HepG2 (cell line): ENCODE measurements around the gene PHF13. TPM values are rescaled to one million over a fixed set of nuclear protein-coding genes. Genes with fewer than 3 reads are reported as not detected.

Experiments used
- CREM ChIP-seq, 2 experiments: sonication (generic) in 1 of 2; formaldehyde crosslinking in 1 of 2; IDR thresholded peaks; 2 replicates each; pipeline versions ENCODE4 v1.4.0 to v1.6.1; 2016 to 2020; ENCODE audit warnings: antibody characterized with exemption in 1 of 2, mild to moderate bottlenecking in 1 of 2, missing genetic modification reagents in 1 of 2
- ETV6 ChIP-seq: sonication (generic); formaldehyde crosslinking; conservative IDR thresholded peaks from 2 replicates; pipeline ENCODE4 v1.4.0; 2020; ENCODE audit warnings: missing genetic modification reagents
- FOXP1 ChIP-seq, 2 experiments: fragments of 450-650 bp in 1 of 2; IDR thresholded peaks; 2 replicates each; pipeline ENCODE4 v1.6.1; 2017 to 2018; ENCODE audit warnings: antibody characterized with exemption in 1 of 2
- GATA4 ChIP-seq: sonication (generic); IDR thresholded peaks from 2 replicates; pipeline ENCODE4 v1.6.1; 2016; ENCODE audit warnings: antibody characterized with exemption, low read depth, borderline replicate concordance
- MTA1 ChIP-seq: sonication (generic); formaldehyde crosslinking; IDR thresholded peaks from 2 replicates; pipeline ENCODE4 v1.4.0; 2020; ENCODE audit warnings: missing genetic modification reagents, mild to moderate bottlenecking, borderline replicate concordance
- NBN ChIP-seq: fragments of 450-650 bp; conservative IDR thresholded peaks from 2 replicates; pipeline ENCODE4 v1.6.1; 2017
- PCBP1 ChIP-seq: fragments of 200-400 bp; formaldehyde crosslinking; IDR thresholded peaks from 2 replicates; pipeline ENCODE4 v1.6.1; 2017; ENCODE audit warnings: mild to moderate bottlenecking, low read depth, low read length, borderline replicate concordance
- RARG ChIP-seq: sonication (generic); formaldehyde crosslinking; IDR thresholded peaks from 2 replicates; pipeline ENCODE4 v1.4.0; 2020; ENCODE audit warnings: low read depth, mild to moderate bottlenecking, missing genetic modification reagents
- SSRP1 ChIP-seq: IDR thresholded peaks from 2 replicates; pipeline ENCODE4 v1.6.1; 2016; ENCODE audit warnings: control low read depth
- ZBTB20 ChIP-seq: sonication (generic); formaldehyde crosslinking; IDR thresholded peaks from 2 replicates; pipeline ENCODE4 v1.8.1; 2023; ENCODE audit warnings: missing genetic modification reagents, low read depth, mild to moderate bottlenecking, borderline replicate concordance
- ZNF230 ChIP-seq: sonication (generic); formaldehyde crosslinking; IDR thresholded peaks from 2 replicates; pipeline ENCODE4 v1.4.0; 2020; ENCODE audit warnings: mild to moderate bottlenecking, missing genetic modification reagents
- ZNF24 ChIP-seq: fragments of 450-650 bp; IDR thresholded peaks from 2 replicates; pipeline ENCODE4 v1.6.1; 2017; ENCODE audit warnings: antibody characterized with exemption, mild to moderate bottlenecking
- ZNF383 ChIP-seq: sonication (generic); formaldehyde crosslinking; IDR thresholded peaks from 2 replicates; pipeline ENCODE4 v1.4.0; 2020; ENCODE audit warnings: missing genetic modification reagents, mild to moderate bottlenecking, borderline replicate concordance
- ZNF619 ChIP-seq: sonication (generic); formaldehyde crosslinking; IDR thresholded peaks from 2 replicates; pipeline ENCODE4 v1.4.0; 2020; ENCODE audit warnings: mild to moderate bottlenecking, missing genetic modification reagents
- ZNF878 ChIP-seq: sonication (generic); formaldehyde crosslinking; IDR thresholded peaks from 2 replicates; pipeline ENCODE4 v1.8.1; 2023; ENCODE audit warnings: mild to moderate bottlenecking, missing genetic modification reagents, moderate library complexity
- ZSCAN22 ChIP-seq: sonication (generic); formaldehyde crosslinking; IDR thresholded peaks from 2 replicates; pipeline ENCODE4 v1.4.0; 2020; ENCODE audit warnings: mild to moderate bottlenecking, missing genetic modification reagents
- ZSCAN25 ChIP-seq: sonication (generic); formaldehyde crosslinking; IDR thresholded peaks from 2 replicates; pipeline ENCODE4 v1.8.0; 2022; ENCODE audit warnings: mild to moderate bottlenecking, missing genetic modification reagents
- polyA plus RNA-seq, 8 experiments: library from polyadenylated mRNA; depleted of rRNA in 3 of 8; stranded (reverse) in 7 of 8; unstranded in 1 of 8; fragments of >200 nt; fragmentation: Illumina TruSeq in 4 of 8; extraction: Trizol in 4 of 8; gene quantifications; 2 replicates each; pipeline versions ENCODE4 v1.2.1 to v1.2.3, GENCODE V29; 2011 to 2016; ENCODE audit warnings: low read depth in 4 of 8, missing spikeins in 1 of 8, mixed read lengths in 1 of 8; ENCODE audit not compliant: insufficient read depth in 1 of 8
- total RNA-seq, 5 experiments: library from RNA; depleted of rRNA; stranded (reverse); fragments of >200 nt; fragmentation: Illumina TruSeq; extraction: Trizol; gene quantifications; 2 replicates each; pipeline ENCODE4 v1.2.3, GENCODE V29; 2016; ENCODE audit warnings: low read depth in 1 of 5
- TF ChIP-seq, protein P1 (sequence below): sonication (generic); formaldehyde crosslinking; IDR thresholded peaks from 2 replicates; pipeline ENCODE4 v1.4.0; 2020; ENCODE audit warnings: low read depth, mild to moderate bottlenecking, missing genetic modification reagents
- TF ChIP-seq, protein P2 (sequence below): sonication (generic); formaldehyde crosslinking; IDR thresholded peaks from 2 replicates; pipeline ENCODE4 v1.5.0; 2020; ENCODE audit warnings: missing genetic modification reagents
- TF ChIP-seq, protein P3 (sequence below): IDR thresholded peaks from 2 replicates; pipeline ENCODE4 v1.6.1; 2016; ENCODE audit warnings: mild to moderate bottlenecking, missing biosample characterization, missing genetic modification reagents
- TF ChIP-seq, protein P4 (sequence below): sonication (generic); formaldehyde crosslinking; IDR thresholded peaks from 2 replicates; pipeline ENCODE4 v1.9.0; 2022; ENCODE audit warnings: missing genetic modification reagents, mild to moderate bottlenecking, borderline replicate concordance
- TF ChIP-seq, protein P5 (sequence below): sonication (generic); formaldehyde crosslinking; IDR thresholded peaks from 2 replicates; pipeline ENCODE4 v1.4.0; 2020; ENCODE audit warnings: low read depth, mild to moderate bottlenecking, missing genetic modification reagents

Gene PHF13
- total and polyA plus RNA-seq, 2 of the 13 experiments (the other 11 are each of a cell fraction or from before 2014, with no cell fraction given), result 4.7 to 7.4 TPM

- TF ChIP-seq, protein P1, sequence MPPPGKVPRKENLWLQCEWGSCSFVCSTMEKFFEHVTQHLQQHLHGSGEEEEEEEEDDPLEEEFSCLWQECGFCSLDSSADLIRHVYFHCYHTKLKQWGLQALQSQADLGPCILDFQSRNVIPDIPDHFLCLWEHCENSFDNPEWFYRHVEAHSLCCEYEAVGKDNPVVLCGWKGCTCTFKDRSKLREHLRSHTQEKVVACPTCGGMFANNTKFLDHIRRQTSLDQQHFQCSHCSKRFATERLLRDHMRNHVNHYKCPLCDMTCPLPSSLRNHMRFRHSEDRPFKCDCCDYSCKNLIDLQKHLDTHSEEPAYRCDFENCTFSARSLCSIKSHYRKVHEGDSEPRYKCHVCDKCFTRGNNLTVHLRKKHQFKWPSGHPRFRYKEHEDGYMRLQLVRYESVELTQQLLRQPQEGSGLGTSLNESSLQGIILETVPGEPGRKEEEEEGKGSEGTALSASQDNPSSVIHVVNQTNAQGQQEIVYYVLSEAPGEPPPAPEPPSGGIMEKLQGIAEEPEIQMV (CRISPR knock-in tag), result no peak
- TF ChIP-seq PCBP1 (no peak), RARG (0 out of 2 replicates have a peak, but pooled peaks have one; percentile 24), MTA1 (no peak), ZNF383 (CRISPR knock-in tag) (no peak), ZNF230 (0 out of 2 replicates have a peak, but pooled peaks have one; percentile 1), ZNF24 (no peak), ETV6 (CRISPR knock-in tag) (no peak), ZNF619 (CRISPR knock-in tag) (no peak), FOXP1 (IDR thresholded peaks at IDR 0.05) (no peak), FOXP1 (CRISPR knock-in tag; IDR thresholded peaks at IDR 0.05) (peak; percentile 71), ZSCAN25 (CRISPR knock-in tag) (0 out of 2 replicates have a peak, but pooled peaks have one; percentile 51), ZNF878 (CRISPR knock-in tag) (no peak), CREM (IDR thresholded peaks at IDR 0.05) (no peak; the same call in none of the 2 replicates), CREM (CRISPR knock-in tag; IDR thresholded peaks at IDR 0.05) (no peak), NBN (no peak), GATA4 (peak; percentile 31; the same call in 1 of the 2 replicates), SSRP1 (no peak), ZSCAN22 (0 out of 2 replicates have a peak, but pooled peaks have one; percentile 52), ZBTB20 (CRISPR knock-in tag) (no peak)
- TF ChIP-seq, protein P2, sequence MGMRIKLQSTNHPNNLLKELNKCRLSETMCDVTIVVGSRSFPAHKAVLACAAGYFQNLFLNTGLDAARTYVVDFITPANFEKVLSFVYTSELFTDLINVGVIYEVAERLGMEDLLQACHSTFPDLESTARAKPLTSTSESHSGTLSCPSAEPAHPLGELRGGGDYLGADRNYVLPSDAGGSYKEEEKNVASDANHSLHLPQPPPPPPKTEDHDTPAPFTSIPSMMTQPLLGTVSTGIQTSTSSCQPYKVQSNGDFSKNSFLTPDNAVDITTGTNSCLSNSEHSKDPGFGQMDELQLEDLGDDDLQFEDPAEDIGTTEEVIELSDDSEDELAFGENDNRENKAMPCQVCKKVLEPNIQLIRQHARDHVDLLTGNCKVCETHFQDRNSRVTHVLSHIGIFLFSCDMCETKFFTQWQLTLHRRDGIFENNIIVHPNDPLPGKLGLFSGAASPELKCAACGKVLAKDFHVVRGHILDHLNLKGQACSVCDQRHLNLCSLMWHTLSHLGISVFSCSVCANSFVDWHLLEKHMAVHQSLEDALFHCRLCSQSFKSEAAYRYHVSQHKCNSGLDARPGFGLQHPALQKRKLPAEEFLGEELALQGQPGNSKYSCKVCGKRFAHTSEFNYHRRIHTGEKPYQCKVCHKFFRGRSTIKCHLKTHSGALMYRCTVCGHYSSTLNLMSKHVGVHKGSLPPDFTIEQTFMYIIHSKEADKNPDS, result no peak
- TF ChIP-seq, protein P3, sequence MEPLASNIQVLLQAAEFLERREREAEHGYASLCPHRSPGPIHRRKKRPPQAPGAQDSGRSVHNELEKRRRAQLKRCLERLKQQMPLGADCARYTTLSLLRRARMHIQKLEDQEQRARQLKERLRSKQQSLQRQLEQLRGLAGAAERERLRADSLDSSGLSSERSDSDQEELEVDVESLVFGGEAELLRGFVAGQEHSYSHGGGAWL, result peak; percentile 29; the same call in 1 of the 2 replicates
- TF ChIP-seq, protein P4, sequence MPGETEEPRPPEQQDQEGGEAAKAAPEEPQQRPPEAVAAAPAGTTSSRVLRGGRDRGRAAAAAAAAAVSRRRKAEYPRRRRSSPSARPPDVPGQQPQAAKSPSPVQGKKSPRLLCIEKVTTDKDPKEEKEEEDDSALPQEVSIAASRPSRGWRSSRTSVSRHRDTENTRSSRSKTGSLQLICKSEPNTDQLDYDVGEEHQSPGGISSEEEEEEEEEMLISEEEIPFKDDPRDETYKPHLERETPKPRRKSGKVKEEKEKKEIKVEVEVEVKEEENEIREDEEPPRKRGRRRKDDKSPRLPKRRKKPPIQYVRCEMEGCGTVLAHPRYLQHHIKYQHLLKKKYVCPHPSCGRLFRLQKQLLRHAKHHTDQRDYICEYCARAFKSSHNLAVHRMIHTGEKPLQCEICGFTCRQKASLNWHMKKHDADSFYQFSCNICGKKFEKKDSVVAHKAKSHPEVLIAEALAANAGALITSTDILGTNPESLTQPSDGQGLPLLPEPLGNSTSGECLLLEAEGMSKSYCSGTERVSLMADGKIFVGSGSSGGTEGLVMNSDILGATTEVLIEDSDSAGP (CRISPR knock-in tag), result no peak; the same call in 1 of the 2 replicates
- TF ChIP-seq, protein P5, sequence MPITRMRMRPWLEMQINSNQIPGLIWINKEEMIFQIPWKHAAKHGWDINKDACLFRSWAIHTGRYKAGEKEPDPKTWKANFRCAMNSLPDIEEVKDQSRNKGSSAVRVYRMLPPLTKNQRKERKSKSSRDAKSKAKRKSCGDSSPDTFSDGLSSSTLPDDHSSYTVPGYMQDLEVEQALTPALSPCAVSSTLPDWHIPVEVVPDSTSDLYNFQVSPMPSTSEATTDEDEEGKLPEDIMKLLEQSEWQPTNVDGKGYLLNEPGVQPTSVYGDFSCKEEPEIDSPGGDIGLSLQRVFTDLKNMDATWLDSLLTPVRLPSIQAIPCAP, result no peak
These were observed 12.2 kb upstream of the PHF13 start (continued) for GRCh38 chr1:6601049-6601922.
